Activated CD8-positive, alpha-beta memory T cell treated with anti-CD3 and anti-CD28 coated beads, Interleukin-2, amount 50 U/mL, for 4 hours (primary cell): ENCODE results near the gene ZNF609.
"Not testable (repeated sequence)": the region's sequence is repeated elsewhere in the genome, so short reads cannot be mapped to it uniquely, and the experiment has no call there.

Experiments
- DNase-seq: peaks from one replicate; pipeline ENCODE4 v3.0.0-alpha.2; 2020

ZNF609 gene

GRCh38 chr15:64586984-64587383 lies 126.6 kb downstream of the ZNF609 start:
- no peak for DNase-seq

- no peak for DNase-seq
Measured at GRCh38 chr15:64589435-64590084, 129.2 kb downstream of the ZNF609 start.

- not testable (repeated sequence) for DNase-seq
Measured at GRCh38 chr15:64592845-64593244, 132.5 kb downstream of the ZNF609 start.

GRCh38 chr15:64596701-64597476 lies 136.5 kb downstream of the ZNF609 start:
- no peak for DNase-seq

GRCh38 chr15:64597477-64597822 lies 137.1 kb downstream of the ZNF609 start:
- DNase-seq = no peak

GRCh38 chr15:64599226-64599625 lies 138.8 kb downstream of the ZNF609 start:
- DNase-seq = no peak

GRCh38 chr15:64599716-64600115 lies 139.3 kb downstream of the ZNF609 start:
- no peak for DNase-seq

- DNase-seq = no peak
Measured at GRCh38 chr15:64600794-64601193, 140.4 kb downstream of the ZNF609 start.

GRCh38 chr15:64604319-64604718 lies 143.9 kb downstream of the ZNF609 start:
- DNase-seq = no peak

- DNase-seq = not testable (repeated sequence)
Measured at GRCh38 chr15:64607416-64607815, 147.0 kb downstream of the ZNF609 start.

- no peak for DNase-seq
Measured at GRCh38 chr15:64610257-64610919, 150.0 kb downstream of the ZNF609 start.

GRCh38 chr15:64611085-64611725 lies 150.8 kb downstream of the ZNF609 start:
- no peak for DNase-seq

- DNase-seq = no peak
Measured at GRCh38 chr15:64614519-64614918, 154.1 kb downstream of the ZNF609 start.

- no peak for DNase-seq
Measured at GRCh38 chr15:64617727-64618126, 157.3 kb downstream of the ZNF609 start.

GRCh38 chr15:64618138-64618537 lies 157.8 kb downstream of the ZNF609 start:
- DNase-seq = no peak

- no peak for DNase-seq
Measured at GRCh38 chr15:64618540-64618939, 158.2 kb downstream of the ZNF609 start.

- no peak for DNase-seq
Measured at GRCh38 chr15:64619880-64620839, 159.8 kb downstream of the ZNF609 start.

GRCh38 chr15:64621056-64621455 lies 160.7 kb downstream of the ZNF609 start:
- DNase-seq = no peak

- peak; percentile 28 for DNase-seq
Measured at GRCh38 chr15:64622410-64623260, 162.3 kb downstream of the ZNF609 start.

- DNase-seq = peak; percentile 21
Measured at GRCh38 chr15:64623347-64623996, 163.1 kb downstream of the ZNF609 start.

GRCh38 chr15:64624242-64624641 lies 163.9 kb downstream of the ZNF609 start:
- DNase-seq = no peak
